Natural killer cell treated with Interleukin-12 subunit alpha and Interleukin-12 subunit beta and Interleukin-15 and Interleukin-18, amount 100 ng/mL, for 72 hours (primary cell): Measurements from ENCODE around the gene ZNF578. TPM values are rescaled to one million over a fixed set of nuclear protein-coding genes. Genes with fewer than 3 reads are reported as not detected.
"Not testable (repeated sequence)": the region's sequence is repeated elsewhere in the genome, so short reads cannot be mapped to it uniquely, and the experiment has no call there.

Experiments
- ATAC-seq, 2 donors: fragments of 150-1000 bp; cut with Tn5 transposase in 1 of 2; sonication (Bioruptor Pico), chemical (Tn5 transposase) in 1 of 2; 2 replicates each; pipeline ENCODE4 v1.10.0; 2021
- DNase-seq: peaks from one replicate; pipeline ENCODE4 v3.0.0; 2022; ENCODE audit warnings: low spot score
- H3K27ac Mint-ChIP-seq, 2 donors: 1 replicate in 1 of 2; 2 replicates in 1 of 2; pipeline ENCODE4 v1.8.0; 2022; ENCODE audit warnings: mixed read lengths in 2 of 2, mild to moderate bottlenecking in 1 of 2, moderate library complexity in 1 of 2
- H3K27me3 Mint-ChIP-seq, 2 donors: 1 replicate in 1 of 2; 2 replicates in 1 of 2; pipeline ENCODE4 v1.8.0; 2022; ENCODE audit warnings: mixed read lengths in 2 of 2
- H3K36me3 Mint-ChIP-seq: one replicate; pipeline ENCODE4 v1.8.0; 2022; ENCODE audit warnings: mixed read lengths
- H3K4me1 Mint-ChIP-seq, 2 donors: 1 replicate in 1 of 2; 2 replicates in 1 of 2; pipeline ENCODE4 v1.8.0; 2022; ENCODE audit warnings: low read depth in 2 of 2, mixed read lengths in 2 of 2, mild to moderate bottlenecking in 1 of 2
- H3K4me3 Mint-ChIP-seq: one replicate; pipeline ENCODE4 v1.8.0; 2022; ENCODE audit warnings: mixed read lengths
- H3K9me3 Mint-ChIP-seq: 2 replicates; pipeline ENCODE4 v1.8.0; 2022; ENCODE audit warnings: mixed read lengths
- total RNA-seq, 2 donors: library from RNA; stranded (reverse); gene quantifications; one replicate each; pipeline ENCODE4 v1.2.3, GENCODE V29; 2022

The ZNF578 gene
- total RNA-seq, 2 donors from 2014 or later, result 1.00 to 1.1 TPM

- peaks cover 0 to under 1% of the 10 kb centered on the region in 2 donors for H3K27me3 Mint-ChIP-seq
- DNase-seq, result peak; percentile 94
- H3K36me3 Mint-ChIP-seq, result peaks cover 12% of the 10 kb centered on the region
- ATAC-seq, result peak; percentile 98
- H3K9me3 Mint-ChIP-seq, result no peaks in the 10 kb centered on the region
- H3K4me3 Mint-ChIP-seq, result peak within 1 kb of the TSS; percentile 90
- peaks cover 12 to 18% of the 10 kb centered on the region in 2 donors for H3K4me1 Mint-ChIP-seq
- peak within 1 kb of the TSS; percentile 84 to 87 for H3K27ac Mint-ChIP-seq
Observed at GRCh38 chr19:52527134-52527955, 74.0 kb downstream of the ZNF578 start, which contains the start of gene ZNF808. TSS of gene ZNF808 (plus strand) at chr19:52527668. CDS start at chr19:52543285, 15,617 bp downstream.

GRCh38 chr19:52527956-52528351, 74.6 kb downstream of the ZNF578 start:
- DNase-seq (no peak), ATAC-seq (peak; percentile 4 to 22)
- Mint-ChIP-seq H3K9me3 (no peaks in the 10 kb centered on the region), H3K36me3 (peaks cover 14% of the 10 kb centered on the region), H3K4me1 (peaks cover 12 to 18% of the 10 kb centered on the region in 2 donors), H3K4me3 (peak overlapping the region; percentile 90), H3K27ac (peak overlapping the region; percentile 84 to 87), H3K27me3 (no peaks in the 10 kb centered on the region)

GRCh38 chr19:52532480-52532879, 79.1 kb downstream of the ZNF578 start:
- DNase-seq (no peak), ATAC-seq (no peak)
- Mint-ChIP-seq H3K36me3 (peaks cover 29% of the 10 kb centered on the region), H3K9me3 (no peaks in the 10 kb centered on the region), H3K4me3 (no peak overlapping the region), H3K4me1 (peaks cover 29 to 34% of the 10 kb centered on the region in 2 donors), H3K27ac (no peak overlapping the region), H3K27me3 (no peaks in the 10 kb centered on the region)

GRCh38 chr19:52533901-52534300, 80.5 kb downstream of the ZNF578 start:
- no peak for ATAC-seq
- Mint-ChIP-seq H3K27me3 (no peaks in the 10 kb centered on the region), H3K36me3 (peaks cover 26% of the 10 kb centered on the region), H3K4me1 (peaks cover 26 to 31% of the 10 kb centered on the region in 2 donors), H3K9me3 (no peaks in the 10 kb centered on the region), H3K27ac (no peak overlapping the region), H3K4me3 (peak overlapping the region; percentile 91)
- DNase-seq, result no peak

- not testable (repeated sequence) for H3K27me3 Mint-ChIP-seq, ATAC-seq, H3K9me3 Mint-ChIP-seq, DNase-seq
- H3K4me1 Mint-ChIP-seq, result peaks cover 24 to 28% of the 10 kb centered on the region in 2 donors
- peak overlapping the region; percentile 71 to 87 for H3K27ac Mint-ChIP-seq
- H3K4me3 Mint-ChIP-seq, result peak overlapping the region; percentile 91
- peaks cover 24% of the 10 kb centered on the region for H3K36me3 Mint-ChIP-seq
Observed at GRCh38 chr19:52535385-52535770, 82.0 kb downstream of the ZNF578 start.

GRCh38 chr19:52535771-52536447, 82.6 kb downstream of the ZNF578 start:
- Mint-ChIP-seq H3K9me3 (no peaks in the 10 kb centered on the region), H3K4me1 (peaks cover 27 to 28% of the 10 kb centered on the region in 2 donors), H3K4me3 (peak overlapping the region; percentile 91), H3K27me3 (no peaks in the 10 kb centered on the region), H3K27ac (peak overlapping the region; percentile 87 to 90), H3K36me3 (peaks cover 24% of the 10 kb centered on the region)
- DNase-seq (peak; percentile 87), ATAC-seq (peak; percentile 96 to 98)

GRCh38 chr19:52536448-52536800, 83.1 kb downstream of the ZNF578 start:
- peak overlapping the region; percentile 87 to 90 for H3K27ac Mint-ChIP-seq

GRCh38 chr19:52538815-52539214, 85.5 kb downstream of the ZNF578 start:
- H3K27me3 Mint-ChIP-seq, H3K4me3 Mint-ChIP-seq, H3K9me3 Mint-ChIP-seq, ATAC-seq, H3K27ac Mint-ChIP-seq, DNase-seq: not testable (repeated sequence)
- peaks cover 45% of the 10 kb centered on the region in 2 donors for H3K4me1 Mint-ChIP-seq
- H3K36me3 Mint-ChIP-seq, result peaks cover 33% of the 10 kb centered on the region

More at GRCh38 chr19:52536448-52536800, 83.1 kb downstream of the ZNF578 start:
- Mint-ChIP-seq H3K4me3 (peak overlapping the region; percentile 91), H3K9me3 (no peaks in the 10 kb centered on the region), H3K4me1 (peaks cover 27 to 28% of the 10 kb centered on the region in 2 donors), H3K27me3 (no peaks in the 10 kb centered on the region), H3K36me3 (peaks cover 24% of the 10 kb centered on the region)
- DNase-seq, result no peak
- peak; percentile 63 to 74 for ATAC-seq

GRCh38 chr19:52541176-52541575, 87.8 kb downstream of the ZNF578 start:
- DNase-seq, H3K27me3 Mint-ChIP-seq, H3K4me3 Mint-ChIP-seq, ATAC-seq, H3K9me3 Mint-ChIP-seq: not testable (repeated sequence)
- Mint-ChIP-seq H3K4me1 (peaks cover 35 to 44% of the 10 kb centered on the region in 2 donors), H3K36me3 (peaks cover 40% of the 10 kb centered on the region), H3K27ac (peak overlapping the region in 1 of 2 donors; percentile 63)

- H3K36me3 Mint-ChIP-seq, result peaks cover 37% of the 10 kb centered on the region
- no peak overlapping the region for H3K4me3 Mint-ChIP-seq
- H3K4me1 Mint-ChIP-seq, result peaks cover 31 to 39% of the 10 kb centered on the region in 2 donors
- H3K27me3 Mint-ChIP-seq, result no peaks in the 10 kb centered on the region
- peak overlapping the region in 1 of 2 donors; percentile 63 for H3K27ac Mint-ChIP-seq
- ATAC-seq (no peak), DNase-seq (no peak)
- peaks cover 4% of the 10 kb centered on the region for H3K9me3 Mint-ChIP-seq
Observed at GRCh38 chr19:52541608-52542007, 88.3 kb downstream of the ZNF578 start.

GRCh38 chr19:52542541-52542940, 89.2 kb downstream of the ZNF578 start:
- peak overlapping the region; percentile 79 for H3K4me3 Mint-ChIP-seq
- peak overlapping the region; percentile 75 to 96 for H3K27ac Mint-ChIP-seq
- H3K9me3 Mint-ChIP-seq, H3K27me3 Mint-ChIP-seq, DNase-seq: not testable (repeated sequence)
- peaks cover 33% of the 10 kb centered on the region for H3K36me3 Mint-ChIP-seq
- H3K4me1 Mint-ChIP-seq, result peaks cover 23 to 32% of the 10 kb centered on the region in 2 donors
- ATAC-seq, result peak in 1 of 2 donors; percentile 2

- Mint-ChIP-seq H3K9me3 (peaks cover 4% of the 10 kb centered on the region), H3K4me3 (peak overlapping the region; percentile 79), H3K27me3 (no peaks in the 10 kb centered on the region), H3K36me3 (peaks cover 36% of the 10 kb centered on the region), H3K4me1 (peaks cover 23 to 32% of the 10 kb centered on the region in 2 donors), H3K27ac (peak overlapping the region; percentile 75 to 96)
- ATAC-seq (peak; percentile 96 to 97), DNase-seq (peak; percentile 85)
Observed at GRCh38 chr19:52542984-52543664, 89.8 kb downstream of the ZNF578 start.

GRCh38 chr19:52554216-52554971, 101.0 kb downstream of the ZNF578 start:
- H3K9me3 Mint-ChIP-seq, result peaks cover 30% of the 10 kb centered on the region

More at GRCh38 chr19:52554216-52554971, 101.0 kb downstream of the ZNF578 start:
- Mint-ChIP-seq H3K4me3 (no peak overlapping the region), H3K4me1 (peaks cover 6 to 7% of the 10 kb centered on the region in 2 donors), H3K27ac (no peak overlapping the region), H3K36me3 (peaks cover 62% of the 10 kb centered on the region), H3K27me3 (no peaks in the 10 kb centered on the region)
- DNase-seq (no peak), ATAC-seq (no peak)
